ENCODE measurements around the gene SBF2.

SBF2 gene

GRCh38 chr11:9849389-9849788 is 444.6 kb downstream of the SBF2 start:
- Histone ChIP-seq H3K4me1 (ENCODE audit: control insufficient read depth, insufficient read depth, low read length) (peaks cover 7% of the 10 kb centered on the region), H3K27me3 (ENCODE audit: control insufficient read depth, insufficient read depth, low read length) (no peaks in the 10 kb centered on the region), H3K9ac (ENCODE audit: low read length) (no peak overlapping the region), H3K9me3 (ENCODE audit: control insufficient read depth, low read length) (no peaks in the 10 kb centered on the region), H3K36me3 (ENCODE audit: control insufficient read depth, insufficient read depth, low read length) (no peaks in the 10 kb centered on the region), H3K4me3 (ENCODE audit: low read length) (no peak overlapping the region)

DNA sequence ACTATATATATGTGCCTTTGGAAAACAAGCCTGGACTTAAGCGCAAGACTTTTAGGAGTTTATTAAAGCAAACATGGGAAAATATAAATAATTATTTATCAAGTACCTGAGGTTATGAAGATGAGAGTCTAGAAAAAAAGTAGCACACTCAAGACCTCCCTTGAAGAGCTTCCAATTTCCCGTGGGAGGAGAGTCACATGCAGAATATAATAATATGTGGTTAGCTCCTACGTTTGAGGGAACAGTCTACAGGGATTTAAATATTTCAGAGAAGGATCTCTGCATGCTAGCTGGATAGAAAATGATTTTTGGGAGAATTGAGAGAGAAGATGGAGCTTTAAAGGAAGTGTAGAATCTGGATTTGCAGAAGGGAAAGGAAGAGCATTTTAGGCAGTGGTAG is 446.4 kb downstream of the SBF2 start:
- no peak overlapping the region for H3K4me3 ChIP-seq (ENCODE audit: low read length)
- no peak overlapping the region for H3K9ac ChIP-seq (ENCODE audit: low read length)
- H3K4me1 ChIP-seq (ENCODE audit: control insufficient read depth, insufficient read depth, low read length), result no peaks in the 10 kb centered on the region
- no peaks in the 10 kb centered on the region for H3K36me3 ChIP-seq (ENCODE audit: control insufficient read depth, insufficient read depth, low read length)
- H3K27me3 ChIP-seq (ENCODE audit: control insufficient read depth, insufficient read depth, low read length), result no peaks in the 10 kb centered on the region
- no peaks in the 10 kb centered on the region for H3K9me3 ChIP-seq (ENCODE audit: control insufficient read depth, low read length)

DNA sequence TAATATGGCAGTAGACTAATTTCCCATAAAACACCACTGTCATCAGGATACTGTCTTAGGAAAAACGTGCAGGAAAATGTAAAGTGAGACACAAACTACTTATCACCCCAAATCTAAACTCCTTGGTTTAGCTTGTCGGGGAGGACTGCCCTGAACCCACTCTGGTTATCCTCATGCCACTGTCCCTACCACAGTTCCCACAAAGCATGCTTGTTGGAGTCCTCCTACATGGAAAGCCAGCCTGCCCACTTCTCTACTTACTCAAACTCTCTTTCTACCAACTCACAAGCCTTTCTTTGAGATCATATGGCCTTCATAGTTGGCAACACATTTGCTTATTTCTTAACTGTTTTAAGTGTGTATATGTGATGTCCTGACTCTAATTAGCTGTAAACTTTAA is 451.1 kb downstream of the SBF2 start:
- no peak overlapping the region for H3K4me3 ChIP-seq (ENCODE audit: low read length)
- H3K36me3 ChIP-seq (ENCODE audit: control insufficient read depth, insufficient read depth, low read length), result no peaks in the 10 kb centered on the region
- H3K9me3 ChIP-seq (ENCODE audit: control insufficient read depth, low read length), result no peaks in the 10 kb centered on the region
- no peaks in the 10 kb centered on the region for H3K4me1 ChIP-seq (ENCODE audit: control insufficient read depth, insufficient read depth, low read length)
- no peak overlapping the region for H3K9ac ChIP-seq (ENCODE audit: low read length)
- H3K27me3 ChIP-seq (ENCODE audit: control insufficient read depth, insufficient read depth, low read length), result no peaks in the 10 kb centered on the region

DNA sequence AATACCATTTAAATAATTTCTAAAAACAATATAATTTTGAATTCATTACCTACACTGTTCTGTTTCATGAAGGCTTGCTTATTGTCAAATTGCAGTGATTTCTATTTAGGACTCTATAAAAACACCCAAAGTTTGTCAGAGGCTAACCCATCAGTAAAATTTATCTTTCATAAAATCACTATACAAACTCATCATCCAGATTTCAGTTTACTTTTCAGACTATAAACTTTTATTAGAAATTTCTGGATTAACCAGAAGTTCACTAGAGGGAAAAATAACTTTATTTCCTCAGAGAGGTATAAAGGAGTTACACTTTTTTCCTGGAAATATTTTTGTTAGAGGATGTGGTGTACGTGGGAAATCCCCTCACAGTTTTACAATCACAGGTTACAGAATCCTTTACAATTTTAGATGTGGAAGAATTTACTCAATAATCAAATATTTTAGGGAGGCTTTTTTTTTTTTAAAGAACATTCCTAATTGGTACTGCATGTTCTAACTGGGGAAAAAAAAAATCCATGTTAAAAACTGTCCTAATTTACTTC is 453.5 kb downstream of the SBF2 start:
- no peaks in the 10 kb centered on the region for H3K9me3 ChIP-seq (ENCODE audit: control insufficient read depth, low read length)
- H3K4me1 ChIP-seq (ENCODE audit: control insufficient read depth, insufficient read depth, low read length), result no peaks in the 10 kb centered on the region
- no peaks in the 10 kb centered on the region for H3K27me3 ChIP-seq (ENCODE audit: control insufficient read depth, insufficient read depth, low read length)
- no peak overlapping the region for H3K4me3 ChIP-seq (ENCODE audit: low read length)
- no peak overlapping the region for H3K9ac ChIP-seq (ENCODE audit: low read length)
- no peaks in the 10 kb centered on the region for H3K36me3 ChIP-seq (ENCODE audit: control insufficient read depth, insufficient read depth, low read length)

DNA sequence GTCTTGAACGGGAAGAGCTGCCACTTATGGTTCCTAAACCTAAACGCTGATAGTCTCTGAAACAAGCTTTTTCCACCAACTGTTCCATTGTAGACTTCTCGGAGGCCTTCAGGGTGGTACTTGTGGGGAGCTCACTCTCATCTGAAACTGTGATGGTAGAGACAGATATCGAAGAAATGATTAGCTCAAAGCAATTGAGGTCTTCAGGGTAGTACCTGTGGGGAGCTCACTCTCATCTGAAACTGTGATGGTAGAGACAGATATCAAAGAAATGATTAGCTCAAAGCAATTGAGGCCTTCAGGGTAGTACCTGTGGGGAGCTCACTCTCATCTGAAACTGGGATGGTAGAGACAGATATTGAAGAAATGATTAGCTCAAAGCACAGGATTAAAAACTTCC is 454.5 kb downstream of the SBF2 start:
- Histone ChIP-seq H3K36me3 (ENCODE audit: control insufficient read depth, insufficient read depth, low read length) (no peaks in the 10 kb centered on the region), H3K9ac (ENCODE audit: low read length) (no peak overlapping the region), H3K4me3 (ENCODE audit: low read length) (no peak overlapping the region), H3K4me1 (ENCODE audit: control insufficient read depth, insufficient read depth, low read length) (no peaks in the 10 kb centered on the region), H3K9me3 (ENCODE audit: control insufficient read depth, low read length) (no peaks in the 10 kb centered on the region), H3K27me3 (ENCODE audit: control insufficient read depth, insufficient read depth, low read length) (no peaks in the 10 kb centered on the region)

- Histone ChIP-seq H3K27me3 (ENCODE audit: control insufficient read depth, insufficient read depth, low read length) (no peaks in the 10 kb centered on the region), H3K4me1 (ENCODE audit: control insufficient read depth, insufficient read depth, low read length) (no peaks in the 10 kb centered on the region), H3K4me3 (ENCODE audit: low read length) (no peak overlapping the region), H3K9me3 (ENCODE audit: control insufficient read depth, low read length) (no peaks in the 10 kb centered on the region), H3K9ac (ENCODE audit: low read length) (no peak overlapping the region), H3K36me3 (ENCODE audit: control insufficient read depth, insufficient read depth, low read length) (no peaks in the 10 kb centered on the region)
Observed at GRCh38 chr11:9838961-9839360, 455.1 kb downstream of the SBF2 start.

DNA sequence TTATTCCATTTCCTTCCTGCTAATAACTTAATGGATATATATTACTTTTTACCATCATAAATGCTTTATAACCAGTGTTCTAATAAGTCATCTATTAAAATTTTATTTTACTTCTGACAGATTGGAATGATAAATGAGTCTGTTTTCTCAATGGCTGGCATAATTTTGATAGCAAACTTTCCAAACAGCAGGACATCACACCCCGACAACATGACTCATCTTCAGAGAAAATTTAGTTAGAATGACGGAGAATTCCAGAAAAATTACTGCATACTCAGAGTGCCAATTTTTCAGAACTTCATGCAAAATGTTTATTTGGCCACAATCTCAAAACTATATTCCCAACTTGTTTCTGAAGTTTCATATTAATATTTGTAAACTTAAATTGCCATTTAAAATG is 455.8 kb downstream of the SBF2 start:
- Histone ChIP-seq H3K9me3 (ENCODE audit: control insufficient read depth, low read length) (no peaks in the 10 kb centered on the region), H3K4me3 (ENCODE audit: low read length) (no peak overlapping the region), H3K4me1 (ENCODE audit: control insufficient read depth, insufficient read depth, low read length) (no peaks in the 10 kb centered on the region), H3K27me3 (ENCODE audit: control insufficient read depth, insufficient read depth, low read length) (no peaks in the 10 kb centered on the region), H3K36me3 (ENCODE audit: control insufficient read depth, insufficient read depth, low read length) (no peaks in the 10 kb centered on the region), H3K9ac (ENCODE audit: low read length) (no peak overlapping the region)

GRCh38 chr11:9834291-9834690 is 459.7 kb downstream of the SBF2 start:
- Histone ChIP-seq H3K9me3 (ENCODE audit: control insufficient read depth, low read length) (no peaks in the 10 kb centered on the region), H3K4me3 (ENCODE audit: low read length) (no peak overlapping the region), H3K27me3 (ENCODE audit: control insufficient read depth, insufficient read depth, low read length) (no peaks in the 10 kb centered on the region), H3K36me3 (ENCODE audit: control insufficient read depth, insufficient read depth, low read length) (no peaks in the 10 kb centered on the region), H3K4me1 (ENCODE audit: control insufficient read depth, insufficient read depth, low read length) (peaks cover 6% of the 10 kb centered on the region), H3K9ac (ENCODE audit: low read length) (no peak overlapping the region)

DNA sequence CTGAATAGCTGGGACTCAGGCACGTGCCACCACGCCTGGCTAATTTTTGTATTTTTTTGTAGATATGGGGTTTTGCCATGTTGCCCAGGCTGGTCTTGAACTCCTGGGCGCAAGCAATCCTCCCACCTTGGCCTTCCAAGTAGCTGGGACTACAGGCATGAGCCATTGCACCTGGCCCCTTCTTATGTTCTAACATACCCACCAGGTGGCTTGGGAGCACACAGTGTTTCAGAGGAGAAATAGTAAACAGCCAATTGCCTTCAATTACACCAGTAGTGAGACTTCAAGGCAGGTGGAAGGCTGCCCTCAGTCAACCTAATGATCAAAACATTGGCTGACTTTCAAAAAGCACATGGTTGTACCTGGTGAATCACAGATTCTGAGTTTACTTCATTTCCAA is 462.9 kb downstream of the SBF2 start:
- H3K4me1 ChIP-seq (ENCODE audit: control insufficient read depth, insufficient read depth, low read length), result peaks cover 11% of the 10 kb centered on the region
- H3K4me3 ChIP-seq (ENCODE audit: low read length), result no peak overlapping the region
- no peaks in the 10 kb centered on the region for H3K27me3 ChIP-seq (ENCODE audit: control insufficient read depth, insufficient read depth, low read length)
- no peak overlapping the region for H3K9ac ChIP-seq (ENCODE audit: low read length)
- no peaks in the 10 kb centered on the region for H3K36me3 ChIP-seq (ENCODE audit: control insufficient read depth, insufficient read depth, low read length)
- H3K9me3 ChIP-seq (ENCODE audit: control insufficient read depth, low read length), result no peaks in the 10 kb centered on the region

GRCh38 chr11:9827708-9828107 is 466.3 kb downstream of the SBF2 start:
- Histone ChIP-seq H3K9ac (ENCODE audit: low read length) (no peak overlapping the region), H3K27me3 (ENCODE audit: control insufficient read depth, insufficient read depth, low read length) (no peaks in the 10 kb centered on the region), H3K4me1 (ENCODE audit: control insufficient read depth, insufficient read depth, low read length) (peaks cover 13% of the 10 kb centered on the region), H3K4me3 (ENCODE audit: low read length) (no peak overlapping the region), H3K36me3 (ENCODE audit: control insufficient read depth, insufficient read depth, low read length) (no peaks in the 10 kb centered on the region), H3K9me3 (ENCODE audit: control insufficient read depth, low read length) (no peaks in the 10 kb centered on the region)

- no peak overlapping the region for H3K4me3 ChIP-seq (ENCODE audit: low read length)
- H3K9me3 ChIP-seq (ENCODE audit: control insufficient read depth, low read length), result no peaks in the 10 kb centered on the region
Observed at GRCh38 chr11:9826390-9826789, 467.6 kb downstream of the SBF2 start.

GRCh38 chr11:9825895-9826294 is 468.1 kb downstream of the SBF2 start:
- Histone ChIP-seq H3K9me3 (ENCODE audit: control insufficient read depth, low read length) (no peaks in the 10 kb centered on the region), H3K4me3 (ENCODE audit: low read length) (no peak overlapping the region), H3K27me3 (ENCODE audit: control insufficient read depth, insufficient read depth, low read length) (no peaks in the 10 kb centered on the region), H3K4me1 (ENCODE audit: control insufficient read depth, insufficient read depth, low read length) (peaks cover 20% of the 10 kb centered on the region), H3K36me3 (ENCODE audit: control insufficient read depth, insufficient read depth, low read length) (no peaks in the 10 kb centered on the region), H3K9ac (ENCODE audit: low read length) (no peak overlapping the region)

More at GRCh38 chr11:9826390-9826789, 467.6 kb downstream of the SBF2 start:
- Histone ChIP-seq H3K4me1 (ENCODE audit: control insufficient read depth, insufficient read depth, low read length) (peaks cover 15% of the 10 kb centered on the region), H3K9ac (ENCODE audit: low read length) (no peak overlapping the region), H3K27me3 (ENCODE audit: control insufficient read depth, insufficient read depth, low read length) (no peaks in the 10 kb centered on the region), H3K36me3 (ENCODE audit: control insufficient read depth, insufficient read depth, low read length) (no peaks in the 10 kb centered on the region)

GRCh38 chr11:9825315-9825714 is 468.7 kb downstream of the SBF2 start:
- Histone ChIP-seq H3K9ac (ENCODE audit: low read length) (no peak overlapping the region), H3K27me3 (ENCODE audit: control insufficient read depth, insufficient read depth, low read length) (no peaks in the 10 kb centered on the region)

More at GRCh38 chr11:9825315-9825714, 468.7 kb downstream of the SBF2 start:
- Histone ChIP-seq H3K4me1 (ENCODE audit: control insufficient read depth, insufficient read depth, low read length) (peaks cover 23% of the 10 kb centered on the region), H3K36me3 (ENCODE audit: control insufficient read depth, insufficient read depth, low read length) (no peaks in the 10 kb centered on the region), H3K9me3 (ENCODE audit: control insufficient read depth, low read length) (no peaks in the 10 kb centered on the region), H3K4me3 (ENCODE audit: low read length) (no peak overlapping the region)
